Measurements from ENCODE around the gene PUM2.

The PUM2 gene

GRCh38 chr2:20352230-20352578 lies 1.6 kb upstream of the PUM2 start:
- Histone ChIP-seq H3K4me2 (ENCODE audit: low read length, poor library complexity, severe bottlenecking) (no peak overlapping the region), H3K14ac (ENCODE audit: low read length in 2 of 2) (no peak overlapping the region), H3K9ac (ENCODE audit: low read length) (no peak overlapping the region), H3K23ac (ENCODE audit: low read length in 2 of 2) (no peak overlapping the region), H2AFZ (ENCODE audit: low read depth, low read length) (no peak overlapping the region), H3K4ac (ENCODE audit: low read depth in 1 of 2, low read length in 2 of 2) (peak overlapping the region in 1 of 2 experiments; percentile 75), H4K8ac (ENCODE audit: low read length) (peak overlapping the region; percentile 72), H3K79me1 (replicated peaks; ENCODE audit: low read length, poor library complexity, severe bottlenecking) (no peaks in the 10 kb centered on the region), H3K18ac (ENCODE audit: low read depth in 1 of 2, low read length in 2 of 2) (peak overlapping the region in 1 of 2 experiments; percentile 54), H3K9me3 (ENCODE audit: control insufficient read depth, low read length) (no peaks in the 10 kb centered on the region), H2BK120ac (ENCODE audit: low read depth, low read length) (no peak overlapping the region), H3K4me3 (ENCODE audit: insufficient read depth in 1 of 2, low read depth in 1 of 2, low read length in 2 of 2) (no peak overlapping the region), H4K91ac (ENCODE audit: low read length) (no peak overlapping the region), H2BK12ac (ENCODE audit: low read length in 2 of 2) (no peak overlapping the region), H3K4me1 (ENCODE audit: control insufficient read depth, insufficient read depth, low read depth, low read length) (peaks cover 10% of the 10 kb centered on the region), H2BK15ac (ENCODE audit: low read depth, poor library complexity, severe bottlenecking) (peak overlapping the region; percentile 63), H2BK5ac (ENCODE audit: low read depth, low read length, poor library complexity, severe bottlenecking) (no peak overlapping the region), H3K27me3 (ENCODE audit: control insufficient read depth in 1 of 2, insufficient read depth in 1 of 2, low read length in 2 of 2) (no peaks in the 10 kb centered on the region), H3K36me3 (ENCODE audit: control insufficient read depth in 1 of 2, insufficient read depth in 2 of 2, low read depth in 1 of 2, low read length in 2 of 2) (peaks cover 0 to 3% of the 10 kb centered on the region in 2 experiments), H3K27ac (ENCODE audit: low read length, poor library complexity, severe bottlenecking) (no peak overlapping the region), H2AK5ac (ENCODE audit: low read length, severe bottlenecking) (no peak overlapping the region)
- DNase-seq, result no peak
- no CpG with 5 or more reads among the region's 4 CpGs for WGBS

- Histone ChIP-seq H2BK5ac (ENCODE audit: low read depth, low read length, poor library complexity, severe bottlenecking) (no peak overlapping the region), H3K79me1 (replicated peaks; ENCODE audit: low read length, poor library complexity, severe bottlenecking) (no peaks in the 10 kb centered on the region), H3K4me1 (ENCODE audit: control insufficient read depth, insufficient read depth, low read depth, low read length) (peaks cover 10% of the 10 kb centered on the region), H2BK120ac (ENCODE audit: low read depth, low read length) (no peak overlapping the region), H3K9ac (ENCODE audit: low read length) (peak overlapping the region; percentile 95), H2BK12ac (ENCODE audit: low read length in 2 of 2) (no peak overlapping the region), H4K8ac (ENCODE audit: low read length) (peak overlapping the region; percentile 99), H2AK5ac (ENCODE audit: low read length, severe bottlenecking) (no peak overlapping the region), H3K4me2 (ENCODE audit: low read length, poor library complexity, severe bottlenecking) (peak overlapping the region; percentile 91), H3K9me3 (ENCODE audit: control insufficient read depth, low read length) (no peaks in the 10 kb centered on the region), H3K4me3 (ENCODE audit: insufficient read depth in 1 of 2, low read depth in 1 of 2, low read length in 2 of 2) (peak overlapping the region in 1 of 2 experiments; percentile 80), H3K18ac (ENCODE audit: low read depth in 1 of 2, low read length in 2 of 2) (peak overlapping the region in 1 of 2 experiments; percentile 82), H3K27me3 (ENCODE audit: control insufficient read depth in 1 of 2, insufficient read depth in 1 of 2, low read length in 2 of 2) (no peaks in the 10 kb centered on the region), H3K23ac (ENCODE audit: low read length in 2 of 2) (no peak overlapping the region), H4K91ac (ENCODE audit: low read length) (peak overlapping the region; percentile 83), H2AFZ (ENCODE audit: low read depth, low read length) (no peak overlapping the region), H3K36me3 (ENCODE audit: control insufficient read depth in 1 of 2, insufficient read depth in 2 of 2, low read depth in 1 of 2, low read length in 2 of 2) (peaks cover 0 to 3% of the 10 kb centered on the region in 2 experiments), H3K27ac (ENCODE audit: low read length, poor library complexity, severe bottlenecking) (peak overlapping the region; percentile 98), H3K4ac (ENCODE audit: low read depth in 1 of 2, low read length in 2 of 2) (peak overlapping the region; percentile 75 to 83), H2BK15ac (ENCODE audit: low read depth, poor library complexity, severe bottlenecking) (peak overlapping the region; percentile 63), H3K14ac (ENCODE audit: low read length in 2 of 2) (no peak overlapping the region)
- 14% methylated on average over 13 of the region's 13 CpGs for WGBS
- DNase-seq, result no peak
Observed at GRCh38 chr2:20351555-20352229, 1.0 kb upstream of the PUM2 start.

GRCh38 chr2:20350041-20350712 lies 467 bp downstream of the PUM2 start:
- H3K4me3 ChIP-seq (ENCODE audit: insufficient read depth in 1 of 2, low read depth in 1 of 2, low read length in 2 of 2), result peak overlapping the region; percentile 84 to 94
- H3K18ac ChIP-seq (ENCODE audit: low read depth in 1 of 2, low read length in 2 of 2), result peak overlapping the region; percentile 99 to 100
- peaks cover 3 to 4% of the 10 kb centered on the region in 2 experiments for H3K36me3 ChIP-seq (ENCODE audit: control insufficient read depth in 1 of 2, insufficient read depth in 2 of 2, low read depth in 1 of 2, low read length in 2 of 2)
- no peak for DNase-seq
- no peaks in the 10 kb centered on the region for H3K27me3 ChIP-seq (ENCODE audit: control insufficient read depth in 1 of 2, insufficient read depth in 1 of 2, low read length in 2 of 2)
- H3K4me2 ChIP-seq (ENCODE audit: low read length, poor library complexity, severe bottlenecking), result peak overlapping the region; percentile 46
- H3K79me1 ChIP-seq (replicated peaks; ENCODE audit: low read length, poor library complexity, severe bottlenecking), result no peaks in the 10 kb centered on the region
- H3K9ac ChIP-seq (ENCODE audit: low read length), result peak overlapping the region; percentile 96
- peak overlapping the region; percentile 99 to 100 for H3K4ac ChIP-seq (ENCODE audit: low read depth in 1 of 2, low read length in 2 of 2)
- H2BK5ac ChIP-seq (ENCODE audit: low read depth, low read length, poor library complexity, severe bottlenecking), result peak overlapping the region; percentile 99
- H4K91ac ChIP-seq (ENCODE audit: low read length), result peak overlapping the region; percentile 99
- peak overlapping the region; percentile 99 for H4K8ac ChIP-seq (ENCODE audit: low read length)
- H2BK12ac ChIP-seq (ENCODE audit: low read length in 2 of 2), result peak overlapping the region; percentile 79 to 83
- WGBS, result 0% methylated on average over 35 of the region's 67 CpGs
- H2BK15ac ChIP-seq (ENCODE audit: low read depth, poor library complexity, severe bottlenecking), result peak overlapping the region; percentile 88
- H3K27ac ChIP-seq (ENCODE audit: low read length, poor library complexity, severe bottlenecking), result peak overlapping the region; percentile 84
- peak overlapping the region; percentile 83 to 100 for H3K23ac ChIP-seq (ENCODE audit: low read length in 2 of 2)
- H3K4me1 ChIP-seq (ENCODE audit: control insufficient read depth, insufficient read depth, low read depth, low read length), result peaks cover 10% of the 10 kb centered on the region
- peak overlapping the region; percentile 99 to 100 for H3K14ac ChIP-seq (ENCODE audit: low read length in 2 of 2)
- H3K9me3 ChIP-seq (ENCODE audit: control insufficient read depth, low read length), result no peaks in the 10 kb centered on the region
- H2AFZ ChIP-seq (ENCODE audit: low read depth, low read length), result peak overlapping the region; percentile 80
- peak overlapping the region; percentile 95 for H2AK5ac ChIP-seq (ENCODE audit: low read length, severe bottlenecking)
- H2BK120ac ChIP-seq (ENCODE audit: low read depth, low read length), result peak overlapping the region; percentile 90

GRCh38 chr2:20349513-20349921 lies 1.1 kb downstream of the PUM2 start:
- Histone ChIP-seq H4K91ac (ENCODE audit: low read length) (no peak overlapping the region), H3K18ac (ENCODE audit: low read depth in 1 of 2, low read length in 2 of 2) (no peak overlapping the region), H2BK5ac (ENCODE audit: low read depth, low read length, poor library complexity, severe bottlenecking) (no peak overlapping the region), H3K4me3 (ENCODE audit: insufficient read depth in 1 of 2, low read depth in 1 of 2, low read length in 2 of 2) (peak overlapping the region in 1 of 2 experiments; percentile 84), H3K36me3 (ENCODE audit: control insufficient read depth in 1 of 2, insufficient read depth in 2 of 2, low read depth in 1 of 2, low read length in 2 of 2) (peaks cover 3 to 5% of the 10 kb centered on the region in 2 experiments), H3K14ac (ENCODE audit: low read length in 2 of 2) (no peak overlapping the region), H2AK5ac (ENCODE audit: low read length, severe bottlenecking) (no peak overlapping the region), H3K23ac (ENCODE audit: low read length in 2 of 2) (no peak overlapping the region), H3K27ac (ENCODE audit: low read length, poor library complexity, severe bottlenecking) (no peak overlapping the region), H2BK120ac (ENCODE audit: low read depth, low read length) (no peak overlapping the region), H2BK12ac (ENCODE audit: low read length in 2 of 2) (no peak overlapping the region), H3K4me1 (ENCODE audit: control insufficient read depth, insufficient read depth, low read depth, low read length) (peaks cover 10% of the 10 kb centered on the region), H2AFZ (ENCODE audit: low read depth, low read length) (no peak overlapping the region), H4K8ac (ENCODE audit: low read length) (no peak overlapping the region), H3K79me1 (replicated peaks; ENCODE audit: low read length, poor library complexity, severe bottlenecking) (no peaks in the 10 kb centered on the region), H3K4me2 (ENCODE audit: low read length, poor library complexity, severe bottlenecking) (peak overlapping the region; percentile 46), H3K9me3 (ENCODE audit: control insufficient read depth, low read length) (no peaks in the 10 kb centered on the region), H3K4ac (ENCODE audit: low read depth in 1 of 2, low read length in 2 of 2) (no peak overlapping the region), H2BK15ac (ENCODE audit: low read depth, poor library complexity, severe bottlenecking) (no peak overlapping the region), H3K27me3 (ENCODE audit: control insufficient read depth in 1 of 2, insufficient read depth in 1 of 2, low read length in 2 of 2) (no peaks in the 10 kb centered on the region), H3K9ac (ENCODE audit: low read length) (peak overlapping the region; percentile 96)
- WGBS, result 5% methylated on average over 4 of the region's 5 CpGs
- DNase-seq, result no peak
